B cell (primary cell): ENCODE data around the gene GPT2. TPM values are rescaled to one million over a fixed set of nuclear protein-coding genes. Genes with fewer than 3 reads are reported as not detected.

Experiments
- ATAC-seq: fragments of 200-7000 bp; cut with Tn5 transposase; one replicate; pipeline ENCODE4 v1.10.0; 2021; ENCODE audit warnings: low read depth, mild to moderate bottlenecking, moderate number of reproducible peaks, moderate library complexity
- CTCF ChIA-PET: fragments of 350-600 bp; sonication (Branson Sonifier 250); formaldehyde crosslinking; loops from one replicate; lab custom pipeline; 2021; ENCODE audit warnings: antibody characterized with exemption, inconsistent platforms; lab: Charles Lee
- POLR2A ChIA-PET: fragments of 350-600 bp; sonication (Branson Sonifier 250); formaldehyde crosslinking; loops from one replicate; lab custom pipeline; 2021; ENCODE audit warnings: antibody characterized with exemption; lab: Charles Lee
- DNase-seq: peaks from one replicate; pipeline ENCODE4 v3.0.0; 2013
- H2AFZ ChIP-seq: 2 replicates; pipeline ENCODE4 v1.6.1; 2012; ENCODE audit warnings: mild to moderate bottlenecking, low read depth, low read length; ENCODE audit not compliant: insufficient read depth, poor library complexity, severe bottlenecking
- H3K27ac ChIP-seq, 2 donors: 1 replicate in 1 of 2; 2 replicates in 1 of 2; pipeline ENCODE4 v1.5.1; 2012 to 2013; ENCODE audit warnings: low read length in 2 of 2, mild to moderate bottlenecking in 2 of 2, moderate library complexity in 1 of 2
- H3K27me3 ChIP-seq, 4 experiments: fragments of 200-600 bp in 1 of 4; sonication (generic) in 1 of 4; replicated peaks in 1 of 4; 1 replicate in 2 of 4; 2 replicates in 2 of 4; pipeline versions ENCODE4 v1.6.1 to v1.7.0; 2013 to 2016; ENCODE audit warnings: low read length in 3 of 4, mild to moderate bottlenecking in 2 of 4, mixed read lengths in 1 of 4, moderate library complexity in 1 of 4; ENCODE audit not compliant: insufficient read depth in 4 of 4, control insufficient read depth in 3 of 4; ENCODE audit errors: control extremely low read depth in 1 of 4
- H3K36me3 ChIP-seq, 2 experiments: replicated peaks in 1 of 2; 1 replicate in 1 of 2; 2 replicates in 1 of 2; pipeline versions ENCODE4 v1.6.1 to v1.7.1; 2013; ENCODE audit warnings: low read length in 1 of 2; ENCODE audit not compliant: insufficient read depth in 2 of 2, control insufficient read depth in 1 of 2; ENCODE audit errors: control extremely low read depth in 1 of 2, extremely low read depth in 1 of 2
- H3K4me1 ChIP-seq, 2 donors: fragments of 200-600 bp in 1 of 2; sonication (generic) in 1 of 2; 1 replicate in 1 of 2; 2 replicates in 1 of 2; pipeline versions ENCODE4 v1.5.1 to v1.6.1; 2013 to 2017; ENCODE audit warnings: low read length in 2 of 2; ENCODE audit not compliant: control insufficient read depth in 2 of 2, insufficient read depth in 2 of 2
- H3K4me2 ChIP-seq: replicated peaks from 2 replicates; pipeline ENCODE3; 2012; ENCODE audit warnings: mild to moderate bottlenecking, low read depth, low read length; ENCODE audit not compliant: poor library complexity, severe bottlenecking
- H3K4me3 ChIP-seq, 5 experiments: fragments of 200-600 bp in 1 of 5; sonication (generic) in 1 of 5; 1 replicate in 3 of 5; 2 replicates in 2 of 5; pipeline versions ENCODE4 v1.5.1 to v1.7.0; 2011 to 2016; ENCODE audit warnings: low read length in 4 of 5, mild to moderate bottlenecking in 4 of 5, low read depth in 2 of 5, control low read depth in 1 of 5, moderate library complexity in 1 of 5; ENCODE audit not compliant: insufficient read depth in 1 of 5; ENCODE audit errors: control extremely low read depth in 1 of 5, extremely low read depth in 1 of 5
- H3K79me2 ChIP-seq: fragments of 200-600 bp; sonication (generic); one replicate; pipeline ENCODE4 v1.6.0; 2016; ENCODE audit warnings: low read length; ENCODE audit not compliant: control insufficient read depth, insufficient read depth
- H3K9ac ChIP-seq: fragments of 200-600 bp; sonication (generic); 2 replicates; pipeline ENCODE4 v1.6.1; 2017; ENCODE audit warnings: mild to moderate bottlenecking, low read length, moderate library complexity
- H3K9me3 ChIP-seq, 3 donors: one replicate each; pipeline versions ENCODE4 v1.6.1 to v1.7.1; 2013; ENCODE audit warnings: low read length in 2 of 3; ENCODE audit not compliant: control insufficient read depth in 2 of 3, insufficient read depth in 1 of 3; ENCODE audit errors: control extremely low read depth in 1 of 3
- H4K20me1 ChIP-seq: 2 replicates; pipeline ENCODE4 v1.6.0; 2012; ENCODE audit warnings: mild to moderate bottlenecking, low read length; ENCODE audit not compliant: insufficient read depth, control insufficient read depth, poor library complexity, severe bottlenecking
- H3K27ac Mint-ChIP-seq: one replicate; pipeline ENCODE4 v1.8.0; 2021; ENCODE audit warnings: mixed read lengths
- H3K27me3 Mint-ChIP-seq: one replicate; pipeline ENCODE4 v1.8.0; 2021; ENCODE audit warnings: mixed read lengths
- H3K4me1 Mint-ChIP-seq: one replicate; pipeline ENCODE4 v1.8.0; 2021; ENCODE audit warnings: mixed read lengths
- H3K4me3 Mint-ChIP-seq: one replicate; pipeline ENCODE4 v1.8.0; 2021; ENCODE audit warnings: mixed read lengths
- H3K9me3 Mint-ChIP-seq: one replicate; pipeline ENCODE4 v1.8.0; 2022; ENCODE audit warnings: mixed read lengths; ENCODE audit not compliant: insufficient read depth
- CTCF ChIP-seq: fragments of 200-600 bp; IDR thresholded peaks from one replicate; pipeline ENCODE4 v1.8.0; 2022; ENCODE audit warnings: antibody characterized with exemption, mild to moderate bottlenecking
- EZH2 ChIP-seq: IDR thresholded peaks from 2 replicates; pipeline ENCODE4 v1.6.1; 2012; ENCODE audit warnings: borderline replicate concordance, low read depth, mild to moderate bottlenecking, moderate library complexity, low read length; ENCODE audit not compliant: insufficient read depth, poor library complexity, severe bottlenecking
- WGBS: methylation state at CpG from one replicate; pipeline ENCODE4 v1.1.5; 2013; ENCODE audit warnings: missing lambda C conversion rate; ENCODE audit not compliant: insufficient coverage; 5-methylcytosine and 5-hydroxymethylcytosine counted together
- intact Hi-C: fragments of 100-400 bp; cut with micrococcal nuclease; formaldehyde crosslinking; loops from one replicate; pipeline ENCODE4 v1.10.0; 2022
- polyA plus RNA-seq: library from polyadenylated mRNA; depleted of rRNA; stranded (reverse); fragments of >200 nt; gene quantifications from 2 replicates; pipeline ENCODE4 v1.2.3, GENCODE V29; 2012
- total RNA-seq, 2 donors: library from RNA; stranded (reverse); fragments of 120-200 nt in 1 of 2; gene quantifications; 1 replicate in 1 of 2; 2 replicates in 1 of 2; pipeline versions ENCODE4 v1.2.3 to v1.2.4, GENCODE V29; 2013 to 2022

GPT2 gene
- total and polyA plus RNA-seq, 2 donors (not counting 1 experiment from before 2014, with no cell fraction given) = 6.8 to 9.9 TPM

- ChIA-PET CTCF (interaction anchor here (2.5 kb wide), 1 partner anchor 14 kb away, joined by 7 read pairs; no protein-coding TSS in a partner anchor), POLR2A (no interaction called here)
- Mint-ChIP-seq H3K4me1 (peaks cover 13% of the 10 kb centered on the region), H3K27me3 (no peaks in the 10 kb centered on the region), H3K27ac (no peak overlapping the region), H3K9me3 (no peaks in the 10 kb centered on the region), H3K4me3 (no peak overlapping the region)
- no peak overlapping the region for H3K4me2 ChIP-seq
- 100% methylated on average over 5 of the region's 11 CpGs for WGBS
- intact Hi-C loops = loop anchor here (10.0 kb wide), 1 partner anchor 75 kb away; no protein-coding TSS in a partner anchor
- DNase-seq (no peak), ATAC-seq (no peak)
- H3K36me3 ChIP-seq = no peaks in the 10 kb centered on the region
- no peaks in the 10 kb centered on the region for H3K27me3 ChIP-seq
- TF ChIP-seq CTCF (no peak), EZH2 (no peak)
- no peaks in the 10 kb centered on the region for H4K20me1 ChIP-seq
- peaks cover 0 to 13% (median 0%) of the 10 kb centered on the region in 3 donors for H3K9me3 ChIP-seq
- H3K79me2 ChIP-seq = no peaks in the 10 kb centered on the region
- no peak overlapping the region for H3K9ac ChIP-seq
- H2AFZ ChIP-seq = no peak overlapping the region
- H3K27ac ChIP-seq = no peak overlapping the region
- peaks cover 10 to 27% of the 10 kb centered on the region in 2 donors for H3K4me1 ChIP-seq
- H3K4me3 ChIP-seq = no peak overlapping the region
These were observed 44.1 kb upstream of the GPT2 start for GRCh38 chr16:46839986-46840443.

GRCh38 chr16:46842192-46842895 lies 41.8 kb upstream of the GPT2 start:
- Histone ChIP-seq H2AFZ (no peak overlapping the region), H3K4me3 (no peak overlapping the region), H3K4me1 (peaks cover 0 to 10% of the 10 kb centered on the region in 2 donors), H3K36me3 (no peaks in the 10 kb centered on the region), H3K27me3 (no peaks in the 10 kb centered on the region), H3K4me2 (no peak overlapping the region), H4K20me1 (no peaks in the 10 kb centered on the region), H3K9ac (no peak overlapping the region), H3K27ac (no peak overlapping the region), H3K79me2 (no peaks in the 10 kb centered on the region), H3K9me3 (peaks cover 0 to 13% (median 0%) of the 10 kb centered on the region in 3 donors)
- H3K4me1 Mint-ChIP-seq = no peaks in the 10 kb centered on the region
- H3K27ac Mint-ChIP-seq = no peak overlapping the region
- H3K27me3 Mint-ChIP-seq = no peaks in the 10 kb centered on the region
- intact Hi-C loops = no loop called here
- TF ChIP-seq EZH2 = no peak
- no peak for TF ChIP-seq CTCF
- CTCF ChIA-PET = interaction anchor here (2.5 kb wide), 1 partner anchor 12 kb away, joined by 7 read pairs; no protein-coding TSS in a partner anchor
- DNase-seq (no peak), ATAC-seq (no peak)
- H3K9me3 Mint-ChIP-seq = no peaks in the 10 kb centered on the region
- no peak overlapping the region for H3K4me3 Mint-ChIP-seq
- POLR2A ChIA-PET = no interaction called here
- WGBS = 98% methylated on average over 18 of the region's 18 CpGs
